Smooth muscle cell (in vitro differentiated cells): ENCODE results near the gene CD38. TPM values are rescaled to one million over a fixed set of nuclear protein-coding genes. Genes with fewer than 3 reads are reported as not detected.

Experiments
- DNase-seq: peaks from one replicate; lab custom pipeline; 2025; ENCODE audit not compliant: unreplicated experiment; lab: John Stamatoyannopoulos, UW
- H2AFZ ChIP-seq: fragments of 200-600 bp; sonication (generic); 2 replicates; pipeline ENCODE4 v1.6.0; 2016; ENCODE audit warnings: antibody characterized with exemption, low read depth, mild to moderate bottlenecking
- H3F3A ChIP-seq: fragments of 200-600 bp; sonication (generic); 2 replicates; pipeline ENCODE4 v1.6.0; 2017; ENCODE audit warnings: antibody characterized with exemption, low read depth
- H3K27ac ChIP-seq: fragments of 200-600 bp; sonication (generic); 2 replicates; pipeline ENCODE4 v1.5.1; 2016; ENCODE audit warnings: low read depth, mild to moderate bottlenecking
- H3K27me3 ChIP-seq: fragments of 200-600 bp; sonication (generic); 2 replicates; pipeline ENCODE4 v1.6.1; 2016; ENCODE audit warnings: low read depth, mild to moderate bottlenecking
- H3K36me3 ChIP-seq: fragments of 200-600 bp; sonication (generic); 2 replicates; pipeline ENCODE4 v1.5.1; 2016; ENCODE audit warnings: low read depth
- H3K4me1 ChIP-seq: fragments of 200-600 bp; sonication (generic); 2 replicates; pipeline ENCODE4 v1.5.1; 2016; ENCODE audit warnings: low read depth
- H3K4me2 ChIP-seq: fragments of 200-600 bp; sonication (generic); 2 replicates; pipeline ENCODE4 v1.6.0; 2016; ENCODE audit warnings: mild to moderate bottlenecking
- H3K4me3 ChIP-seq: fragments of 200-600 bp; sonication (generic); 2 replicates; pipeline ENCODE4 v1.5.1; 2016; ENCODE audit warnings: mild to moderate bottlenecking
- H3K79me2 ChIP-seq: fragments of 200-600 bp; sonication (generic); 2 replicates; pipeline ENCODE4 v1.6.0; 2016; ENCODE audit warnings: low read depth, mild to moderate bottlenecking
- H3K9ac ChIP-seq: fragments of 200-600 bp; sonication (generic); 2 replicates; pipeline ENCODE4 v1.6.0; 2016; ENCODE audit warnings: low read depth
- H3K9me3 ChIP-seq: fragments of 200-600 bp; sonication (generic); replicated peaks from 2 replicates; pipeline ENCODE4 v1.5.1; 2016; ENCODE audit warnings: low read depth
- H4K20me1 ChIP-seq: fragments of 200-600 bp; sonication (generic); 2 replicates; pipeline ENCODE4 v1.6.0; 2016; ENCODE audit warnings: low read depth
- WGBS: methylation state at CpG from one replicate; pipeline ENCODE4 v1.1.7; 2016; ENCODE audit warnings: low lambda C conversion rate; 5-methylcytosine and 5-hydroxymethylcytosine counted together
- polyA plus RNA-seq: library from polyadenylated mRNA; unstranded; fragments of >200 nt; fragmentation: Nextera tagmentation; extraction: Ambion mirVana; gene quantifications from 2 replicates; pipeline ENCODE4 v1.2.1, GENCODE V29; 2016
- total RNA-seq: library from RNA; depleted of rRNA; stranded (reverse); fragments of >200 nt; gene quantifications from 2 replicates; pipeline ENCODE4 v1.2.3, GENCODE V29; 2014
- TF ChIP-seq, protein P1 (sequence below): fragments of 200-600 bp; sonication (generic); IDR thresholded peaks from 2 replicates; pipeline ENCODE4 v1.5.1; 2017; ENCODE audit warnings: borderline replicate concordance, mild to moderate bottlenecking, antibody characterized with exemption; ENCODE audit not compliant: insufficient read depth, poor library complexity, severe bottlenecking

CD38 gene
- total and polyA plus RNA-seq, 2 experiments from 2014 or later, result not detected

DNA sequence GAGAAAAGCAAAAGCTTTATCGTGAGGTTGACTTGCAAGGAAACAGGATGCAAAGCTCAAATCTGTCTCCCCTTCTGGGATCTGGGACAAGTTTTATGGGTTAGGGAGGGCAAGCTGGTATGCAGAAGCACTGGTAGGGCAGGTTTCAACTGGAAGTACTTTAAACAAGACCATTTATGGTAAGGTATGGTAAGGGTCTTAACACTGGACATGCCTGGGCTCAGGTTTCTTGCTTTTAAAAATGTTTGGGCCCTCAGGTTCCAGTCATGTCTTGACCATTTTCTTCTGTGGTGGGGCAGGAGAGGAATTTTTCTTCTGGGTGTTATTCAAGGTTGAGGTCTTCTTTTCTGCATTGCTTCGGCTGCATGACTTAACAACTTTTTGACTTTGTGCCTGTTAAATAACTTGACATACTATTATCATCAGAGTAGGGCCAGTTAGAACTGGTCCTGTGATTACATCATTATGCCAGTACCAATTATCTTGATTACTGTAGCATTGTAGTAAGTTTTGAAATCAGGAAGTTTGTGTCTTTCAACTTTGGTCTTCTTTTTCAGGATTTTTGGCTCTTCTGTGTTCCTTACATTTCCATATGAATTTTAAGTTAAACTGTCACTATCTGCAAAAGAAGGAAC is 33.7 kb downstream of the CD38 start:
- Histone ChIP-seq H3K4me3 (no peak overlapping the region), H4K20me1 (no peaks in the 10 kb centered on the region), H3K79me2 (no peaks in the 10 kb centered on the region), H3K9me3 (no peaks in the 10 kb centered on the region), H3K9ac (no peak overlapping the region), H3F3A (no peaks in the 10 kb centered on the region), H3K27ac (peak overlapping the region; percentile 24), H3K4me2 (no peak overlapping the region), H3K27me3 (no peaks in the 10 kb centered on the region), H3K4me1 (no peaks in the 10 kb centered on the region), H2AFZ (no peak overlapping the region), H3K36me3 (no peaks in the 10 kb centered on the region)
- no peak for DNase-seq
- TF ChIP-seq, protein P1, sequence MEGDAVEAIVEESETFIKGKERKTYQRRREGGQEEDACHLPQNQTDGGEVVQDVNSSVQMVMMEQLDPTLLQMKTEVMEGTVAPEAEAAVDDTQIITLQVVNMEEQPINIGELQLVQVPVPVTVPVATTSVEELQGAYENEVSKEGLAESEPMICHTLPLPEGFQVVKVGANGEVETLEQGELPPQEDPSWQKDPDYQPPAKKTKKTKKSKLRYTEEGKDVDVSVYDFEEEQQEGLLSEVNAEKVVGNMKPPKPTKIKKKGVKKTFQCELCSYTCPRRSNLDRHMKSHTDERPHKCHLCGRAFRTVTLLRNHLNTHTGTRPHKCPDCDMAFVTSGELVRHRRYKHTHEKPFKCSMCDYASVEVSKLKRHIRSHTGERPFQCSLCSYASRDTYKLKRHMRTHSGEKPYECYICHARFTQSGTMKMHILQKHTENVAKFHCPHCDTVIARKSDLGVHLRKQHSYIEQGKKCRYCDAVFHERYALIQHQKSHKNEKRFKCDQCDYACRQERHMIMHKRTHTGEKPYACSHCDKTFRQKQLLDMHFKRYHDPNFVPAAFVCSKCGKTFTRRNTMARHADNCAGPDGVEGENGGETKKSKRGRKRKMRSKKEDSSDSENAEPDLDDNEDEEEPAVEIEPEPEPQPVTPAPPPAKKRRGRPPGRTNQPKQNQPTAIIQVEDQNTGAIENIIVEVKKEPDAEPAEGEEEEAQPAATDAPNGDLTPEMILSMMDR, result no peak
- WGBS, result 49% methylated on average over 2 of the region's 2 CpGs

DNA sequence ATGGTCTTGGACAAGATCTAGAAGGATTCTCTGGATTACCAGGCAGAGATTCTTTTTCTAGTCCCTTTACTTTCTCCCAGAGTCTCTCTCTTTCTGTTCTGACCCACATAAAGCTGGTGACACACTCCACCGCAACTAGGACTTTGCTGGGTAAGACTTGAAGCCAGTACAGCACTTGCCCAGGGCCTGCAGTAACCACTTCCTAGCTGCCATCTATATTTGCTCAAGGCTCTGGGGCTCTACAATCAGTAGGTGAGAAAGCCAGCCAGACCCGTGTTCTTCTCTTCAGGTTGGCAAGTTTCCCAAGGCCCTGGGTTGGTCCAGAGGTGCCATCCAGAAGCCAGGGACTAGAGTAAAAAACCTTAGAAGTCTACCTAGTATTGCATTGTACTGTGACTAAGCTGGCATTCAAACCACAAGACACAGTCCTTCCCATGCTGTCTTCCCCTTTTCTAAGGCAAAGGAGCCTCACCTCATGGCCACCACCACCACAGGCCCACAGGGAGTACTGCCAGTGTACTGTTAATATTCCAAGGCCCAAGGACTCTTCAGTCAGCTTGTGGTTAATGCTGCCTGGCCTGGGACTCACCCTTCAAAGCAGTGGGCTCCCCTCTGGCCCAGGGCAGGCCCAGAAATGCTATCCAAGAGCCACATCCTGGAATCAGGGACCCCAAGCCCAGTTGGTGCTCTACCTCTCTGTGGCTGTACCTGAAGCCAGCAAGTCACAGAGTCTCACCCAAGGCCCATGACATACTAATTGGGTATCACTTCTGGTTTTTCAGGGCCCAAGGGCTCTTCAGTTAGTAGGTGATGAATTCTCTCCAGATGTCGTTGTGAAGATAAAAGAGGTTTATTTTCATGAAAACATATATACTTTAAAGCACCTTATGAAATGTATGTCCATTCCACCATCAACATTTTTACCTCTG is 54.7 kb downstream of the CD38 start:
- no peak overlapping the region for H3K9ac ChIP-seq
- no peaks in the 10 kb centered on the region for H3K9me3 ChIP-seq
- H3F3A ChIP-seq, result no peaks in the 10 kb centered on the region
- H3K36me3 ChIP-seq, result no peaks in the 10 kb centered on the region
- H3K79me2 ChIP-seq, result no peaks in the 10 kb centered on the region
- H4K20me1 ChIP-seq, result no peaks in the 10 kb centered on the region
- no peaks in the 10 kb centered on the region for H3K27me3 ChIP-seq
- no peak overlapping the region for H3K27ac ChIP-seq
- TF ChIP-seq, protein P1, result no peak
- no peak overlapping the region for H2AFZ ChIP-seq
- no peaks in the 10 kb centered on the region for H3K4me1 ChIP-seq
- DNase-seq, result no peak
- no peak overlapping the region for H3K4me3 ChIP-seq
- no peak overlapping the region for H3K4me2 ChIP-seq
- 95% methylated on average over 3 of the region's 3 CpGs for WGBS

- DNase-seq, result no peak
- Histone ChIP-seq H4K20me1 (no peaks in the 10 kb centered on the region), H3K9ac (no peak overlapping the region), H3K27ac (no peak overlapping the region), H3K36me3 (no peaks in the 10 kb centered on the region), H3K4me1 (no peaks in the 10 kb centered on the region), H3F3A (no peaks in the 10 kb centered on the region), H3K9me3 (no peaks in the 10 kb centered on the region), H3K4me2 (no peak overlapping the region), H3K4me3 (no peak overlapping the region), H3K79me2 (no peaks in the 10 kb centered on the region), H2AFZ (no peak overlapping the region), H3K27me3 (no peaks in the 10 kb centered on the region)
- TF ChIP-seq, protein P1, result no peak
- 59% methylated on average over 1 of the region's 1 CpG for WGBS
These were observed 55.7 kb downstream of the CD38 start for GRCh38 chr4:15833801-15834200.
